SKM-1 (cell line): Measurements from ENCODE around the gene HSPA4L.

Experiments used
- DNase-seq: peaks from one replicate; lab custom pipeline; 2025; ENCODE audit not compliant: unreplicated experiment; lab: John Stamatoyannopoulos, UW

The HSPA4L gene

GRCh38 chr4:127782275-127783025 is at the start of gene HSPA4L:
Gene HSPA4L (plus strand): TSS chr4:127782322. CDS start chr4:127782551, 229 bp downstream.
- peak; percentile 71 for DNase-seq

GRCh38 chr4:127732623-127733328 is 49.3 kb upstream of the HSPA4L start:
- DNase-seq: no peak

- no peak for DNase-seq
Observed at GRCh38 chr4:127734976-127735375, 47.1 kb upstream of the HSPA4L start.

DNA sequence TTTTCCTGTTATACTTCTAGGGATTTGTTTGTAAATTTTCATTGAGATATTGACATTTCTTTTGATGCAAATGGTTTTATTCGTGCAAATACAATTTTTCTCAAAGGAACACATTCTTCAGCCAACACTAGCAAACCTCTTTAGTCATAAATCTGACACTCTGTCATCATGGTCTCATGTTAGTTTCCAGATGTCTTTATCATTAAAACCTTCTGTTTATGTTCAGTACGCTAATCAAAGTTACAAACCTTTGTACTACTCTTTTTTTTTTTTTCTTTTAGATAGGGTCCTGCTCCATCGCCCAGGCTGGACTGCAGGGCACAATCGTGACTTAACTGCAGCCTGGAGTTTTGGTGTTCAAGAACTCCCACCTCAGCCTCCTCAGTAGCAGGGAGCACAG is 44.8 kb upstream of the HSPA4L start:
- DNase-seq: no peak

DNA sequence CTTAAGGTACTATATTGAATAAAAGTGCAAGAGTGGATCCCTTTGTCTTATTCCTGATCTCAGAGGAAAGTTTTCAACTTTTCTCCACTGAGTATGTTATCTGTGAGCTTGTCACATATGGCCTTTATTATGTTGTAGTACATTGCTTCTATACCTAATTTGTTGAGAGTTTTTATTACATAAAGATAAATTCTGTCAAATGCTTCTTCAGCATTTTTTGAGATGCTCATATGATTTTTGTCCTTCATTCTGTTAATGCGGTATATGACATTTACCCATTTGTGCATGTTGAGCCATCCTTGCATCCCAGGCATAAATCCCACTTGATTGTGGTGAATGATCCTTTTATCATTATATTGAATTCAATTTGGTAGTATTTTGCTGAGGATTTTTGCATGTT is 40.9 kb upstream of the HSPA4L start:
- no peak for DNase-seq

DNA sequence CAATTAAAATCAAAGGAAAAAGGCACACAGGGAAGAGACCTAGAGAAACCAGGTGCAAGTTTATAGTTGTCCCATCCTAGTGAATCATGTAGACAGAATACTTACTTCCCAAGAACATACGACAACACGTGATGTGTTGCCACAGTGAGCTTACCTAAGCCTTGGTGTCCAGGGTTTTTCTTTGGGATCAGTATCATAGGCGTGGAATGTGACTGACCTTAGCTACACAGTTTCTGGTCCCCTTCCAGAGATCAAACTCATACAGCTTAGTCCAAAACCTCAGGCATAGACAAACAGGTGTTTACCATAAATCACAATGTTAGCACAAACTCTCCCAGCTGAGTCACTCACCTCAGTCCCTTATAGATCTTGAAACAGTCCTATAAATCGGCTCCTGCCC is 34.2 kb upstream of the HSPA4L start:
- DNase-seq: no peak

DNA sequence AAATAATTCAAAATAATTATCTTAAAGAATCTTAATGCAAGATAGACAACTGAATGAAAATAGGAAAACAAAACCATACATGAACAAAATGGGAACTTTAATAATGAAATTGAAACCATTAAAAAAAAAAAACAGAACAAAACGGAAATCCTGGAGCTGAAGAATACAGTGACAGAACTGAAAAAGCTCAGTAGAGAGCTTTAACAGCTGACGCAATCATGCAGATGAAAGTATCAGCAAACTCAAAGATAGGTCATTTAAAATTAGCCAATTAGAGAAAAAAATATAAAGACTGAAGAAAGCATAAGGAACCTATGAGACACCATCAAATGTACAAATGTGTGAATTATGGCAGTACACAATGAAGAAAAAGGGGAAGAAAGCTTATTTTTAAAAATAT is 33.2 kb upstream of the HSPA4L start:
- no peak for DNase-seq

DNA sequence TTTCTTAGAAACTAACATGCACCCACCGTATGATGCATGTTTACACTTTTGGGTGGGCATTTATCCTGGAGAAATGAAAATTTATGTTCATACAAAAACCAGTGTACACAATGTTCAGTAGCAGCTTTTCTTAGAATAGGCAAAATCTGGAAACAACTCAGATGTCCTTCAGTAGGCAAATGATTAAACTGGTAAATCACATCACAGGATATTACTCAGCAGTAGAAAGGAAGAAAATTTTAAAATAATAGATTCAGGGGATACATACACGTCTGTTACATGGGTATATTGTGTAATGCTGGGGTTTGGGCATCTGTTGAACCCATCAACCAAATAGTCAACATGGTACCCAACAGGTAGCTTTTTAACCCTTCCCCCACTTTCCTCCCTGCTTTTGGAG is 25.2 kb upstream of the HSPA4L start:
- DNase-seq: no peak

GRCh38 chr4:127759228-127759820 is 22.8 kb upstream of the HSPA4L start:
- no peak for DNase-seq

DNA sequence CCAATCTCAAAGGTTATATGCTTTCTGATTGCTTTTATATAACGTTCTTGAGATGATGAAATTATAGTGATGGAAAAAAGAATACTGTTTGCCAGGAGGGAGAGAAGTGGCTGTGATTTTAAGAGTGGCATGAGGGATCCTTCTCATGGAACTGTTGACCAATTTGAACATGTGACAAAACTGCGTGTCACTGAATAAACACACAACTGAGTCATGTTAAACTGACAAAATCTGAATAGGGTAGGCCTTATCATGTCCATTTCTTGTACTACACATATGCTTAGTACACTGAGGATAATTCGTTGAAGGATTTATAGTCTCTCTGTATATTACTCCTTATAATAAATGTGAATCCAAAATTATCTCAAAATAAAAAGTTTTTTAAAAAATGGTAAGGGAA is 22.2 kb upstream of the HSPA4L start:
- DNase-seq: no peak

GRCh38 chr4:127771535-127772275 is 10.4 kb upstream of the HSPA4L start:
- DNase-seq: no peak

DNA sequence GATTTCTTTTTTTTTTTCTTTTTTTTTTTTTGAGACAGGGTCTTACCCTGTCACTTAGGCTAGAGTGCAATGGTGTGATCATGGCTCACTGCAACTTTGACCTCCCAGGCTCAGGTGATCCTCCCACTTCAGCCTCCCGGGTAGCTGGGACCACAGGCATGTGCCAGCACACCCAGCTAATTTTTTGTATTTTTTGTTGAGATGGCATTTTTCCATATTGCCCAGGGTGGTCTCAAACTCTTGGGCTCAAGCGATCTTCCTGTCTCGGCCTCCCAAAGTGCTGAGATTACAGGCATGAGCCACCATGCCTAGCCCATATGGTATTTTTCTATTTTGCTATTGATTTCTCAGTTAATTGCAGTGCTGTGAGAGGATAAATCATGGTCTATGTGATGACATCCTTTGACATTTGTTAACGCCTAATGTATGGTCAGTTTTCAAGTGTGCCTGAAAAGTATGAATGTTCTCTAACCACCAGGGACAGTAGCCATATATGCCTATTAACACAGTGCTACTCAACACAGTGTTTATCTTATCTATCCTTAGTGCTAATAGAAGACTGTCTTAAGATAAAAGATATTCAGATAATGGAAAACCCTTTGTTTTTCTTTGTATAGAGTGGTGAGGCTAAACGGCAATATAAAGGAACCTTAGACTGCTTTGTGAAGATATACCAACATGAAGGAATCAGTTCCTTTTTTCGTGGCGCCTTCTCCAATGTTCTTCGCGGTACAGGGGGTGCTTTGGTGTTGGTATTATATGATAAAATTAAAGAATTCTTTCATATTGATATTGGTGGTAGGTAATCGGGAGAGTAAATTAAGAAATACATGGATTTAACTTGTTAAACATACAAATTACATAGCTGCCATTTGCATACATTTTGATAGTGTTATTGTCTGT is 9.1 kb upstream of the HSPA4L start:
- no peak for DNase-seq

- DNase-seq: no peak
Observed at GRCh38 chr4:127775843-127776242, 6.3 kb upstream of the HSPA4L start.

DNA sequence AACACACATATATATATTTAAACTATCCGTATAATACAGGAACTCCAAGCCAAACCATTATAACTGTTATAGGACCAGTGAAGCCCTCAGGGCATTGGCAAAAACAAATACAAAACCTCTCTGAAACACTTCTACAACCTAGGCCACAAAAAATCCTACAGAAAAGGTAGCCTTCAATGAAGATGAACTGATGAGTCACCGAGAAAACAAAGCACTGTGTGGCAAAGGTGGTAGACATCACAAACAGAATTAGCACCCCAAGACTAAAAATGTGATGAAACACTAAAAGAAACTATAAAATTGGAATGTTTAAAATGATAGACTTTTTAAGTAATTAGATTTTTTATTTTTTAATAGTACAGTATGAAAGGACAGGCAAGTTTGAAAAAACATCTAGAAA is 5.5 kb upstream of the HSPA4L start:
- DNase-seq: no peak

DNA sequence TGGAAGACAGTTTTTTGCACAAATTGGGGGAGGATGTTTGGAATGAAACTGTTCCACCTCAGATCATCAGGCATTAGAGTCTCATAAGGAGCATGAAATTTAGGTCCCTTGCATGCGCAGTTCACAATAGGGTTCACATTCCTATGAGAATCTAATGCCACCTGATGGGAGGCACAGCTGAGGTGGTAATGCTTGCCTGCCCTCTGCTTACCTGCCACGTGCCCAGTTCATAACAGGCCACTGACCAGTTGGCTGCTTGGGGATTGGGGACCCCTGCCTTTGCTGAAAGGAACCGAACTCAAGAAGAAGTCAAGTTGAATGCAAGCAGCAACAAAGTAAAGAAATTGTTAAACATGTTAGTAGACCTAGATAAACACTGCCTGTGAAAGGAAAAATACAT is 4.6 kb upstream of the HSPA4L start:
- DNase-seq: no peak

GRCh38 chr4:127778102-127778501 is 4.0 kb upstream of the HSPA4L start:
- no peak for DNase-seq

DNA sequence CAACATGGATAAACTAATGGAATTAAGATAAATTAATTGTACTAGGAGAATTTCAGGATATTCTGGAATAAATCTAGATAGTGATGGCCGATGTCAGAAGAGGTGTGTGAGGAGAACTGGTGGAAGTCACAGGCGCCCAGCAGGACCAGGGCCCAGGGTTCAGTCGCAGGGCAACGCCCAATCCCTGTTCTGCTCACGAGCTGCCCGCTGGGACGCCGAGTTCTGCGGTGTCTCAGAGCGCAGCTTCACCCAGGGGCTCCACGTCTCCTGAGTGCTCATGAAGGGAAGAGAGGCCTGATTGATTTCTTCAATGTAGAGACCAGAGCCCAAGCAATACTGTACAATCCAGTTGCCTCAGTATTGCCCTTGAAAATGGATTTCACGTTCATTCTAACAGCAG is 1.5 kb upstream of the HSPA4L start:
- no peak for DNase-seq

- DNase-seq: no peak
Observed at GRCh38 chr4:127781300-127782024, 660 bp upstream of the HSPA4L start.

- peak; percentile 87 for DNase-seq
Observed at GRCh38 chr4:127782025-127782274, 172 bp upstream of the HSPA4L start.
